ENCODE results near the gene ATOH8.

DNA sequence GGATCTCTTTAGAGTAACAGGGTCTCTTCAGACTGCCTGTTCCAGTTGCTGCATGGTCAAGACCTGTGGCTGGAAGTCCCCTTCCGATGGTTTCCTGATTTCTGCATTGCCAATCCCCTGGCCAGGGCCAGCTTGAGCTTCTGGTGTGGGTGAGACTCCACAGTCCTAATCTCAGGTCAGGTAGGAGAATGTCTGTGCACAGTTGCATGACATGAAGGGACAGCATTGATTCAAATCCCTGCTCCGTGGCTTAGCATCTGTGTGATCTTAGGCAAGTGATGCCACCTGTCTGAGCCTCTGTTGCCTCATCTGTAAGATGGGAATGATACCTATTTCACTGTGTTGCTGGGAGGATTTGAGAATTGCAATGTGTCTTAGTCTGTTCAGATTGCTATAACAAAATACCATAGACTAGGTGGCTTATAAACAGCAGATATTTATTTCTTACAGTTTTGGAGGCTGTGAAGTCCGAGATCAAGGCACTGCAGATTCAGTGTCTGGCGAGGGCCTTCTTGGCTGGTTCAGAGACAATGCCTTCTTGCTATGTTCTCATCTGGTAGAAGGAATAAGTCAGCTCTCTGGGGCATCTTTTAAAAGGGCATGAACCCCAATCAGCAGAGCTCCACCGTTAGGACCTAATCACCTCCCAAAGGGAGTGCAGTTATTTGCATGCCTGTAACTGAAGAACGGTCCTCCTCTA lies 66.2 kb downstream of the ATOH8 start:
- TF ChIP-seq POLR2A (IDR thresholded peaks at IDR 0.05) (no peak), POLR2AphosphoS5 (IDR thresholded peaks at IDR 0.05) (no peak)
- TF ChIP-seq, protein P1, sequence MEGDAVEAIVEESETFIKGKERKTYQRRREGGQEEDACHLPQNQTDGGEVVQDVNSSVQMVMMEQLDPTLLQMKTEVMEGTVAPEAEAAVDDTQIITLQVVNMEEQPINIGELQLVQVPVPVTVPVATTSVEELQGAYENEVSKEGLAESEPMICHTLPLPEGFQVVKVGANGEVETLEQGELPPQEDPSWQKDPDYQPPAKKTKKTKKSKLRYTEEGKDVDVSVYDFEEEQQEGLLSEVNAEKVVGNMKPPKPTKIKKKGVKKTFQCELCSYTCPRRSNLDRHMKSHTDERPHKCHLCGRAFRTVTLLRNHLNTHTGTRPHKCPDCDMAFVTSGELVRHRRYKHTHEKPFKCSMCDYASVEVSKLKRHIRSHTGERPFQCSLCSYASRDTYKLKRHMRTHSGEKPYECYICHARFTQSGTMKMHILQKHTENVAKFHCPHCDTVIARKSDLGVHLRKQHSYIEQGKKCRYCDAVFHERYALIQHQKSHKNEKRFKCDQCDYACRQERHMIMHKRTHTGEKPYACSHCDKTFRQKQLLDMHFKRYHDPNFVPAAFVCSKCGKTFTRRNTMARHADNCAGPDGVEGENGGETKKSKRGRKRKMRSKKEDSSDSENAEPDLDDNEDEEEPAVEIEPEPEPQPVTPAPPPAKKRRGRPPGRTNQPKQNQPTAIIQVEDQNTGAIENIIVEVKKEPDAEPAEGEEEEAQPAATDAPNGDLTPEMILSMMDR (IDR thresholded peaks at IDR 0.05), result no peak

Data from prostate gland (tissue), 2 donors.